Measurements from ENCODE around the gene MGAT3.
"Not testable (repeated sequence)": the region's sequence is repeated elsewhere in the genome, so short reads cannot be mapped to it uniquely, and the experiment has no call there.

MGAT3 gene

GRCh38 chr22:39456522-39457197, at the start of gene MGAT3:
Gene MGAT3, plus strand, starts transcription at chr22:39457012. Its CDS starts 30,336 bp downstream, at chr22:39487348.
- DNase-seq: no peak

DNA sequence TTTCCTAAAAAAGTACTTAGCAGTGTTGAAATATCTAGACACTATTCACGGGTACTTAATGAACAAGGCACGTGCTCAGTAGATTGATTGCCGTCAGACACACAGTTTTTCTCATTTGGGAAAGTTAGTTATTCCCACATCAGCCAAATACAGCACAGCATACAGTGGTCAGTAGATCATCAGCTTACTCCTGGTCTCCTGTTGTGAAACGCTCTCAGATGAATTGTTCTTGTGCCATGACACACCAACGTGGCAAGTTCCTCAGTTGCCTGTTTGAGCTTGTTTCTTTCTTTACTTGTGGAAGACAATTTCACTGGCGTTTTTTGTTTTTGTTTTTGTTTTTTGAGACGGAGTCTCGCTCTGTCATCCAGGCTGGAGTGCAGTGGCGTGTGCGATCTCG, 48.6 kb upstream of the MGAT3 start:
- DNase-seq: no peak

- DNase-seq: no peak
Measured at GRCh38 chr22:39408807-39409206, 48.0 kb upstream of the MGAT3 start.

DNA sequence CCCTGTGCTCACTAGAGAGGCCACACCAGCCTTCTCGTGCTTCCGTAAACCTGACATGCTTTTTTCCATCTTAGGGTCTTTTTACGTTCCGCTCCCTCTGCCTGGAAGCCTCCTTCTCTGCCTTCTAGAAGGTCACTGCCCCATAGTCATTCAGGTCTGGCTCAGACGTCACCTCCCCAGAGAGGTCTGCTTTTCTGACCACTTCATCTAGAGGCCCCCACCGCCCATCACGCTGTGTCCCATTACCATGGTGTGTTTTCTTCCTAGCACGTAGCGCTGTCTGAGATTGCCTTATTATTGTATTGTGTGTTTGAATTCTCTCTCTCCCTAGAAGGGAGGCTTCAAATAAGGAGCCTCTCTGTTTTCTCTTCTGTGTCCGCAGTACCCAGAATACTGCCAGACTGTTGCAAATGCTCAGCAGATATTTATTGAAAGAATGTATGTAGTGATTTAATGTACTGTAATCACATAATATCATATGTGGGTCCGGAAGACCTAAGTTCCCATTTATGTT, 47.2 kb upstream of the MGAT3 start:
- DNase-seq: no peak

DNA sequence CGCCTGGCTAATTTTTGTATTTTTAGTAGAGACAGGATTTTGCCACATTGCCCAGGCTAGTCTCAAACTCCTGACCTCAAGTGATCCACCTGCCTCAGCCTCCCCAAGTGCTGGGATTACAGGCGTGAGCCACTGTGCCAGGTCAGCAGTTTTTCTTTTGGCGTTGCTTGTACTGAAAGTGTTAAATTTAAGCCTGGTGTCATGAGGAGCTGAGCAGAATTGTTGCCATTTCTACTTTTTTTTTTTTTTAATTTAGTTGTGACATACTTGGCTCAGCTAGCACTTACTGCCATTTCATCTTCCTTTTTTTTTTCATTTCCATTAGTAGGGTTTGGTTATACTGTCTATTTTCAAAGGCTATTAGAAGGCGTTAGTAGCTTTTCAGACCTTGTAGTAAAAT, 46.5 kb upstream of the MGAT3 start:
- DNase-seq: no peak

DNA sequence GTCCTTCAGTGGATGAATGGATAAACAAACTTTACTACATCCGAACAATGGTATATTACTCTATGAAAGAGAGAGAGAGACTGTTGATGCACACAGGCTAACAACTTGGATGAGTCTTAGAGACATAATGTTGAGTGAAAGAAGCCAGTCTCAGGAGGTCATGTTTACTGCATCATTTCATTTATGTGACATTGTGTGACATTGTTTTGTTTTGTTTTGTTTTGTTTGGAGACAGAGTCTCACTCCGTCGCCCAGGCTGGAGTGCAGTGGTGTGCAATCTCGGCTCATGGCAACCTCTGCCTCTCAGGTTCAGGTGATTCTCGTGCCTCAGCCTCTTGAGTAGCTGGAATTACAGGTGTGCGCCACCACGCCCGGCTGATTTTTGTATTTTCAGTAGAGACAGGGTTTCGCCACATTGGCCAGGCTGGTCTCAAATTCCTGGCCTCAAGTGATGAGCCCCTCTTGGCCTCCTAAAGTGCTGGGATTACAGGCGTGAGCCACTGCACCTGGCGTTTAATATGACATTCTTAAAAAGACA, 44.9 kb upstream of the MGAT3 start:
- DNase-seq: not testable (repeated sequence)

DNA sequence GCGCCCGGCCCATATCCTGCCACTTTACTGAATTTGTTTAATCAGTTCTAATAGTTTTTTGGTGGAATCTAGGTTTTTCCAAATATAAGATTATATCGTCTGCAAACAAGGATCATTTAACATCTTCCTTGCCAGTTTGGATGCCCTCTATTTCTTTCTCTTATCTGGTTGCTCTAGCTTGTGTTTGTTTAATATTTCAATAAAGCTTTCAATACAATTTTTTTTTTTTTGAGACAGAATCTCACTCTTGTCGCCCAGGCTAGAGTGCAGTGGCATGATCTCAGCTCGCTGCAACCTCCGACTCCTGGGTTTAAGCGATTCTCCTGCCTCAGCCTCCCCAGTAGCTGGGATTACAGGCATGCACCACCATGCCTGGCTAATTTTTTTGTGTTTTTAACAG, 43.6 kb upstream of the MGAT3 start:
- DNase-seq: not testable (repeated sequence)

DNA sequence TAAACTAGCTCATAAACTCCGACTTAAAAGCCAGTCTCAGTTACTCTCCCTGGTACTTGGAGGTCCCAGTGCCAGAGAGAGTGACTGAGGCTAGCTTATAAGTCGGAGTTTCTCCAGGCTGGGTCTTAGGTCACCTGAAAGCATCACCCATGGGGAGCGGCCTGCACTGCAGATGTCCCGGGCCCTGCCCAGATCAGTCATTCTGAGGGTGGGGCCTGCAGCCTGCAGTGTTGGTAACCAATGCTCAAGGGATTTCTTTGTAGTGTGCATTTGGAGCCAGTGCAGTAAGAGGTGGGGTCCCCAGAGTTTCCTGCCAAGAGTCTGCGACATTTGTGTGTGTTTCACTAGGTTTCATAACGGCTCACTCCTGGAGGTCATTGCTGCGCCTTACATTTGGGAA, 42.4 kb upstream of the MGAT3 start:
- no peak for DNase-seq

DNA sequence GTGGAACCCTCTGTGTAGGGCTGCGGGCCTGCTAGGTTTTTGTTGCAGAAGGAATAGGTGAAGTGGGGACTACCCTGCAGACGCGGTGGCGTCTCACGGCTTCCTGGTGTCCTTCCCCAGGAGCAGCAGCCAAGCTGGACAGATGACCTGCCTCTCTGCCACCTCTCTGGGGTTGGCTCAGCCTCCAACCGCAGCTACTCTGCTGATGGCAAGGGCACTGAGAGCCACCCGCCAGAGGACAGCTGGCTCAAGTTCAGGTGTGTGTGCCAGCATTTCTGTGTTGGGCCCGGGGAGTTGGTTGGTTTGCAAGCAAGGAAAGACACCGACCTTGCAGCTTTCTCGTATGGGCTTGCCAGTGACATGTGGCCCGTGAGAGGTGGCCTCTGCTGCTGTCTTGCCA, 41.9 kb upstream of the MGAT3 start:
- no peak for DNase-seq

DNA sequence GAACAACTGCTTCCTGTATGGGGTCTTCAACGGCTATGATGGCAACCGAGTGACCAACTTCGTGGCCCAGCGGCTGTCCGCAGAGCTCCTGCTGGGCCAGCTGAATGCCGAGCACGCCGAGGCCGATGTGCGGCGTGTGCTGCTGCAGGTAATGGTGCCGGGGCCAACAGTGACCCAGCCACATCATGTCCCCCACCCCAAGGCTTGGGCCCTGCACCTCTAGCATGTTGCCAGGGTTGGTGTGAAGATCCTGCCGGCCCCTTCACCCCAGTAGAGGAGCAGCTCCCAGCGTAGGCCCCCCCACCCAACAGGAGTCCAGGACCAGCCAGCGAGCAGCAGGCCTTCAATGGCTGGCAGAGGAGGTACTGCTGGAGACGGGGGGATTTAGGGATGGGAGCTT, 41.3 kb upstream of the MGAT3 start:
- no peak for DNase-seq

DNA sequence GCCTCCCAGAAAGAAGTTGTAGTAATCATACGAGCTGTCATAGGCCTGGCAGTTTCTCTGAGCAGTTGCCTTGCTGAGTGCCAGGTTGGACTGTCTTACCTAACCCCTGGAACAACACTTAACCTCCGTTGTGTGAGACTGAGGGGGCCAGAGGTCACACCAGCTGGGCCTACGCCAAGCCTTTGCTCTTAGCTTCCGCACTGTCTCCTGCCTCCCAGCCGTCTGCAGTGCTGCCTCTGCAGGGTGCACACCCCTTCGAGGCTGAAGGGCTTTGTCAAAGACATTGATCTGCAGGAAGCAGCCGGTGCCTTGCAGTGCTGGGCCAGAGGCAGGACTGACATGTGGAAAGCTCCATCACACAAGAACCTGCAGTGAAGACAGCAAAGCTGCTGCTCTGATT, 40.5 kb upstream of the MGAT3 start:
- no peak for DNase-seq

DNA sequence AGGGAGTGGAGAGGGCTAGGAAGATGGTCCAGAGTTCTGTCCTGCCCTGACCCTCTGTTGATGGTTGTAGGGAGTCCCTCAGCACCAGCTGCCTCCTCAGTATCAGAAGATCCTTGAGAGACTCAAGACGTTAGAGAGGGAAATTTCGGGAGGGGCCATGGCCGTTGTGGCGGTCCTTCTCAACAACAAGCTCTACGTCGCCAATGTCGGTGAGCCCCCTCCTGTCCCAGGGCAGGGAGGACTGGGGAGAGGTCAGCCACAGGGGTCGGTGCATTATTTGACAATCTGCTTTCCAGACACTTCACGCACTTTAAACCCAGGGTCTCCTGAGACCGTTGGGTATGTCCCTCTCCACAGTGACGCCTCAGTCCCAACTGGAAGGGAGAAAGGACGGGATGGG, 39.2 kb upstream of the MGAT3 start:
- no peak for DNase-seq

- DNase-seq: no peak
Measured at GRCh38 chr22:39418696-39419095, 38.1 kb upstream of the MGAT3 start.

- no peak for DNase-seq
Measured at GRCh38 chr22:39419096-39419495, 37.7 kb upstream of the MGAT3 start.

GRCh38 chr22:39419911-39420310, 36.9 kb upstream of the MGAT3 start:
- DNase-seq: no peak

DNA sequence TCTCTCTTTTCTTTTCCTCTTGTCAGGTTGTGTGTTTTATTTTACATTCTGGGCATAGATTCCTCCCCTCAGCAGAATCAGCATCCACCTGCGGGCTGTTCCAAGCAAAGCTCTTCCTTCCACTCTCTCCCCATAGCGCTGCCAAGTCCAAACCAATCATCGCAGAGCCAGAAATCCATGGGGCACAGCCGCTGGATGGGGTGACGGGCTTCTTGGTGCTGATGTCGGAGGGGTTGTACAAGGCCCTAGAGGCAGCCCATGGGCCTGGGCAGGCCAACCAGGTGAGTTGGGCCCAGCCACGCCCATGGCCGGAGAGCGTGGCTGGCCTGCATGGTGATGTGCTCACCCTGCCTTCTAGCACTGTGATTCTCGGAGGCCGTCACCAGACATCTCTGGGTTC, 35.1 kb upstream of the MGAT3 start:
- DNase-seq: no peak

- no peak for DNase-seq
Measured at GRCh38 chr22:39422101-39422500, 34.7 kb upstream of the MGAT3 start.

DNA sequence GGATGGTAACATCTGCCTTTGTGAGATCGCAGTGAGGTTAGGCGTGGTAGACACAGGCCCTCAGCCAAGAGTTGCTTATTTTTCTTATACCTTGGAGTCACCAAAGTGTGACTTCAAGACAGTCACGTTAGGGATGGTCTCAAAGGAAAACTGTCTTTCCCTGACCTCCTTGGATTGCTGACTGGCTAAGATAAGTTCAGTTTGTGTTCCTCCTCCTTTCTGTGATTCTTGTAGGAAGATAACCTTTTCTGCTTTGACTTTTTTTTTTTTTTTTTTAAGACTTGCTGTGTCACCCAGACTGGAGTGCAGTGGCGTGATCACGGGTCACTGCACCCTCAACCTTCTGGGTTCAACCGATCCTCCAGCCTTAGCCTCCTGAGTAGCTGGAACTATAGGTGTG, 34.1 kb upstream of the MGAT3 start:
- DNase-seq: no peak

- no peak for DNase-seq
Measured at GRCh38 chr22:39423976-39424375, 32.8 kb upstream of the MGAT3 start.

DNA sequence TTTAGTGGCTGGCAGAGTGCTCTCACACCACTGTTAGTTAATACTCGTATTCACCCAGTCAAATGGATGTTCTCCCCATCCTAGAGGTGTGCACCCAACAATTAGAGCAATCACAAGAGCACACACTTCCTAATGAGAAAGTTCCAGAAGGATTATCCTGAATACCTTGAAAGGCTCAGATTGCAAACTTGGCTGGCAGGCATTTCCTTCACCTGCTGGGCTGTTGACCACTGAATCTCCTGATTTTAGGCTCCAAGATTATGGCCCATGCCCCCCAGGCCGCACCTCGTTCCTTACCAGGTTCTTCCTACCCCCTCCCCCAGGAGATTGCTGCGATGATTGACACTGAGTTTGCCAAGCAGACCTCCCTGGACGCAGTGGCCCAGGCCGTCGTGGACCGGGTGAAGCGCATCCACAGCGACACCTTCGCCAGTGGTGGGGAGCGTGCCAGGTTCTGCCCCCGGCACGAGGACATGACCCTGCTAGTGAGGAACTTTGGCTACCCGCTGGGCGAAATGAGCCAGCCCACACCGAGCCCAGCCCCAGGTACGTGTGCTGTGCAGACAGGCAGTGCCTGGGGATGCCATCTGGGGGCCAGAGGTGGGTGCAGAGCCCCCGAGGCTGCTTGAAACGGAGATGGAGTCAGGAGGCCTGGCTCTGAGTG, 30.3 kb upstream of the MGAT3 start:
- no peak for DNase-seq

- no peak for DNase-seq
Measured at GRCh38 chr22:39427751-39428596, 28.8 kb upstream of the MGAT3 start.

DNA sequence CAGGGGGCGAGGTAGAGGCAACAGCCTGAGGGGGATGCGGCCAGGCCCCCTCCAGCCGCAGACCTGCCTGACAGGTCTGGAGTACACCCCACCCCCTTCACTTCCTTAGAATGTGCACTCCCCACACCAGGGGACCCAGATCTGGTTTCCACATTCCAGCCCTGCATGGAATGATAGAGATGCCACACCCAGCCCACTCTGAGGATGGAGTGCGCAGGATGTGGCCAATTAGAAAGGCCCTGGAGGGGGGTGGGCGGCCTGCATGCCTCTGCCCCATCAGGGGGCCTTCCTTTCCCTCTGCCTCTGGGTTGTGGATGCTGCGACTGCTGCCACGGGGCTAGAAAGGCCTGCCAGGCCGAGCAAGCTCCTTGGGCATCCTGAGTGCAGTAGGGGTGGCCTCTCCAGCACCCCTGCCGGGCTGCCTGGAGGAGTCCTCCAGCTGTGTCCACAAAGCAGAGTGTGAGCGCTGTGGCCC, 28.2 kb upstream of the MGAT3 start:
- peak; percentile 85 for DNase-seq

GRCh38 chr22:39429186-39429585, 27.6 kb upstream of the MGAT3 start:
- no peak for DNase-seq
